Measurements from ENCODE around the gene GRAMD4. TPM values are rescaled to one million over a fixed set of nuclear protein-coding genes. Genes with fewer than 3 reads are reported as not detected.

Gene GRAMD4
- total RNA-seq, 2 experiments from 2014 or later = 46.9 to 52.4 TPM

DNA sequence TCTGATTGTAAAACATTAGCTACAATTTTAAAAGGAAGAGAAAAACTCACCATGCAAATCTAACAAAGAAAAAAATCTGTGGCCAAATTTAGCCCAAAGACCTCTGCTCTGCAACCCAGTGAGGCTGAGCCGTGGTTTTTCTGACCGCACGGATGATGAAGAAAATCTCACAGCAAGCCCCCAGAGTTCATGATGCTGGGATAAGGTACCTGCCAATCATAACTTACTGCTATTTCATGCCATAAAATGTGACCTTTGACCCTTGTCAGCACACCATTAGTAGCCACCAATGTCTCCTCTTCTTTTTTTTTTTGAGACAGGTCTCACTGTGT, 106.8 kb downstream of the GRAMD4 start:
- peaks cover 7% of the 10 kb centered on the region for H3K4me1 ChIP-seq (ENCODE audit: insufficient read depth, low read length, poor library complexity, severe bottlenecking)
- H3K9me2 ChIP-seq (ENCODE audit: insufficient read depth, low read length) = no peaks in the 10 kb centered on the region
- BruUV-seq (replicated peaks) = no TSS peak
- no peak for TF ChIP-seq EZH2phosphoT487 (IDR thresholded peaks at IDR 0.05; ENCODE audit: borderline replicate concordance, low read depth, low read length)
- no peaks in the 10 kb centered on the region; the same call in 1 of the 2 replicates for H4K20me1 ChIP-seq (ENCODE audit: insufficient read depth, low read length)
- H3K4me3 ChIP-seq (ENCODE audit: low read depth, low read length, poor library complexity, severe bottlenecking) = no peak overlapping the region
- H3K79me2 ChIP-seq (ENCODE audit: insufficient read depth, low read depth, low read length) = no peaks in the 10 kb centered on the region
- DNase-seq (ENCODE audit: low spot score) = no peak
- no peak overlapping the region for H3K27ac ChIP-seq (ENCODE audit: low read depth, low read length, poor library complexity, severe bottlenecking)
- ChIA-PET CTCF (ENCODE audit: unreplicated experiment) (no interaction called here), POLR2A (no interaction called here)
- H3K9me3 ChIP-seq (ENCODE audit: low read length) = no peaks in the 10 kb centered on the region
- intact Hi-C loops (cut with micrococcal nuclease; ENCODE audit: unreplicated experiment) = no loop called here
- H3K36me3 ChIP-seq (ENCODE audit: insufficient read depth, low read length) = peaks cover 8% of the 10 kb centered on the region; the same call in 1 of the 2 replicates
- H2AFZ ChIP-seq (ENCODE audit: low read length) = no peak overlapping the region
- peak overlapping the region; percentile 6; the same call in 1 of the 2 replicates for H3K4me2 ChIP-seq (ENCODE audit: low read length)

DNA sequence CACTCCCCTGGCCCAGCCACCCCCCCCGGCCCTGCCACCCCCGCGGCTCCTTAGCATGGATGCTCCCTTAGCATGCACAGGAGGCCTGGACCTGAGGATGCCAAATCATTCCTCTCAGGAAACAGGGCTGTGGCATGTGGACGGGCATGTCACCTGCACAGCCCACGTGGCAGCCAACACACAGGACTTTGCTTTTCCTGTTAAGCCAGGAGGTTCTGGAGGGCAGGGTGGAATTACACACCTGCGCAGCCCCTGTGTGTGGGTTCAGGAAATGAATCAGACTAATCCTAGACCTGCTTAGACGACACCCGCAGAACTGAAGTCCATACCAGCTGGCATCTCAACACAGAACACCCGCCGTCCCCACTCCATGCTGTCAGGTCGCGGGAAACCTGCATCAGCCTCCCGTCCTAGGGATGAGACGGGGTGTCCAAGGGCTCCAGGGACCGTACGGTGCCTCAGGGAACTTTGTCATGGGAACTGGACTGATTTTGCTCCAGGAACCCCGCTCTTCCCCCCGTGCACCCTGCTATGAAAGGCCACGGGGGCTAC, 107.7 kb downstream of the GRAMD4 start:
- ChIA-PET POLR2A (no interaction called here), CTCF (ENCODE audit: unreplicated experiment) (no interaction called here)
- Histone ChIP-seq H4K20me1 (ENCODE audit: insufficient read depth, low read length) (no peaks in the 10 kb centered on the region; the same call in 1 of the 2 replicates), H3K4me1 (ENCODE audit: insufficient read depth, low read length, poor library complexity, severe bottlenecking) (peaks cover 15% of the 10 kb centered on the region), H3K4me3 (ENCODE audit: low read depth, low read length, poor library complexity, severe bottlenecking) (no peak overlapping the region), H3K9me3 (ENCODE audit: low read length) (no peaks in the 10 kb centered on the region), H3K36me3 (ENCODE audit: insufficient read depth, low read length) (peaks cover 10% of the 10 kb centered on the region; the same call in 1 of the 2 replicates), H2AFZ (ENCODE audit: low read length) (no peak overlapping the region), H3K9me2 (ENCODE audit: insufficient read depth, low read length) (no peaks in the 10 kb centered on the region), H3K4me2 (ENCODE audit: low read length) (no peak overlapping the region), H3K27ac (ENCODE audit: low read depth, low read length, poor library complexity, severe bottlenecking) (no peak overlapping the region), H3K79me2 (ENCODE audit: insufficient read depth, low read depth, low read length) (no peaks in the 10 kb centered on the region)
- TF ChIP-seq EZH2phosphoT487 (IDR thresholded peaks at IDR 0.05; ENCODE audit: borderline replicate concordance, low read depth, low read length) = no peak
- no peak for TF ChIP-seq CTCF (conservative IDR thresholded peaks at IDR 0.05; ENCODE audit: low read length)
- no TSS peak for BruUV-seq (replicated peaks)
- no peak for DNase-seq (ENCODE audit: low spot score)
- intact Hi-C loops (cut with micrococcal nuclease; ENCODE audit: unreplicated experiment) = no loop called here

GRCh38 chr22:46728470-46728869, 108.3 kb downstream of the GRAMD4 start:
- no peak for TF ChIP-seq EZH2phosphoT487 (IDR thresholded peaks at IDR 0.05; ENCODE audit: borderline replicate concordance, low read depth, low read length)
- TF ChIP-seq CTCF (conservative IDR thresholded peaks at IDR 0.05; ENCODE audit: low read length) = no peak
- POLR2A ChIA-PET = no interaction called here
- no peak overlapping the region for H3K4me2 ChIP-seq (ENCODE audit: low read length)

More at GRCh38 chr22:46728470-46728869, 108.3 kb downstream of the GRAMD4 start:
- Histone ChIP-seq H3K4me3 (ENCODE audit: low read depth, low read length, poor library complexity, severe bottlenecking) (no peak overlapping the region), H3K9me2 (ENCODE audit: insufficient read depth, low read length) (no peaks in the 10 kb centered on the region), H3K27ac (ENCODE audit: low read depth, low read length, poor library complexity, severe bottlenecking) (no peak overlapping the region), H4K20me1 (ENCODE audit: insufficient read depth, low read length) (no peaks in the 10 kb centered on the region; the same call in 1 of the 2 replicates), H2AFZ (ENCODE audit: low read length) (no peak overlapping the region), H3K4me1 (ENCODE audit: insufficient read depth, low read length, poor library complexity, severe bottlenecking) (peaks cover 15% of the 10 kb centered on the region), H3K79me2 (ENCODE audit: insufficient read depth, low read depth, low read length) (no peaks in the 10 kb centered on the region; the same call in 1 of the 2 replicates), H3K36me3 (ENCODE audit: insufficient read depth, low read length) (peaks cover 10% of the 10 kb centered on the region; the same call in 1 of the 2 replicates), H3K9me3 (ENCODE audit: low read length) (no peaks in the 10 kb centered on the region)
- no TSS peak for BruUV-seq (replicated peaks)
- CTCF ChIA-PET (ENCODE audit: unreplicated experiment) = no interaction called here
- intact Hi-C loops (cut with micrococcal nuclease; ENCODE audit: unreplicated experiment) = no loop called here
- no peak for DNase-seq (ENCODE audit: low spot score)

Other genes starting within 250 kb of the GRAMD4 start
- 3.9 and 5.2 TPM in 2 replicates for gene CELSR1, start 82.8 kb upstream of the GRAMD4 start, total RNA-seq (2014; rRNA removed; shearing (Covaris generic))
- gene CELSR1, start 82.8 kb upstream of the GRAMD4 start, total RNA-seq (2022) = 3.7 and 4.9 TPM in 2 replicates
- 47.9 and 48.1 TPM in 2 replicates for gene CERK, start 117.9 kb downstream of the GRAMD4 start, total RNA-seq (2014; rRNA removed; shearing (Covaris generic))
- 34.6 and 36.6 TPM in 2 replicates for gene CERK, start 117.9 kb downstream of the GRAMD4 start, total RNA-seq (2022)
- gene TBC1D22A, start 142.3 kb downstream of the GRAMD4 start, total RNA-seq (2014; rRNA removed; shearing (Covaris generic)) = 15.0 and 22.3 TPM in 2 replicates
- 43.2 and 43.9 TPM in 2 replicates for gene TBC1D22A, start 142.3 kb downstream of the GRAMD4 start, total RNA-seq (2022)